Smooth muscle cell (in vitro differentiated cells): Measurements from ENCODE around the gene RHOBTB3. TPM values are rescaled to one million over a fixed set of nuclear protein-coding genes. Genes with fewer than 3 reads are reported as not detected.

Experiments used
- DNase-seq: peaks from one replicate; lab custom pipeline; 2025; ENCODE audit not compliant: unreplicated experiment; lab: John Stamatoyannopoulos, UW
- H2AFZ ChIP-seq: fragments of 200-600 bp; sonication (generic); 2 replicates; pipeline ENCODE4 v1.6.0; 2016; ENCODE audit warnings: antibody characterized with exemption, low read depth, mild to moderate bottlenecking
- H3F3A ChIP-seq: fragments of 200-600 bp; sonication (generic); 2 replicates; pipeline ENCODE4 v1.6.0; 2017; ENCODE audit warnings: antibody characterized with exemption, low read depth
- H3K27ac ChIP-seq: fragments of 200-600 bp; sonication (generic); 2 replicates; pipeline ENCODE4 v1.5.1; 2016; ENCODE audit warnings: low read depth, mild to moderate bottlenecking
- H3K27me3 ChIP-seq: fragments of 200-600 bp; sonication (generic); 2 replicates; pipeline ENCODE4 v1.6.1; 2016; ENCODE audit warnings: low read depth, mild to moderate bottlenecking
- H3K36me3 ChIP-seq: fragments of 200-600 bp; sonication (generic); 2 replicates; pipeline ENCODE4 v1.5.1; 2016; ENCODE audit warnings: low read depth
- H3K4me1 ChIP-seq: fragments of 200-600 bp; sonication (generic); 2 replicates; pipeline ENCODE4 v1.5.1; 2016; ENCODE audit warnings: low read depth
- H3K4me2 ChIP-seq: fragments of 200-600 bp; sonication (generic); 2 replicates; pipeline ENCODE4 v1.6.0; 2016; ENCODE audit warnings: mild to moderate bottlenecking
- H3K4me3 ChIP-seq: fragments of 200-600 bp; sonication (generic); 2 replicates; pipeline ENCODE4 v1.5.1; 2016; ENCODE audit warnings: mild to moderate bottlenecking
- H3K79me2 ChIP-seq: fragments of 200-600 bp; sonication (generic); 2 replicates; pipeline ENCODE4 v1.6.0; 2016; ENCODE audit warnings: low read depth, mild to moderate bottlenecking
- H3K9ac ChIP-seq: fragments of 200-600 bp; sonication (generic); 2 replicates; pipeline ENCODE4 v1.6.0; 2016; ENCODE audit warnings: low read depth
- H3K9me3 ChIP-seq: fragments of 200-600 bp; sonication (generic); replicated peaks from 2 replicates; pipeline ENCODE4 v1.5.1; 2016; ENCODE audit warnings: low read depth
- H4K20me1 ChIP-seq: fragments of 200-600 bp; sonication (generic); 2 replicates; pipeline ENCODE4 v1.6.0; 2016; ENCODE audit warnings: low read depth
- CTCF ChIP-seq: fragments of 200-600 bp; sonication (generic); IDR thresholded peaks from 2 replicates; pipeline ENCODE4 v1.5.1; 2017; ENCODE audit warnings: borderline replicate concordance, mild to moderate bottlenecking, antibody characterized with exemption; ENCODE audit not compliant: insufficient read depth, poor library complexity, severe bottlenecking
- WGBS: methylation state at CpG from one replicate; pipeline ENCODE4 v1.1.7; 2016; ENCODE audit warnings: low lambda C conversion rate; 5-methylcytosine and 5-hydroxymethylcytosine counted together
- polyA plus RNA-seq: library from polyadenylated mRNA; unstranded; fragments of >200 nt; fragmentation: Nextera tagmentation; extraction: Ambion mirVana; gene quantifications from 2 replicates; pipeline ENCODE4 v1.2.1, GENCODE V29; 2016
- total RNA-seq: library from RNA; depleted of rRNA; stranded (reverse); fragments of >200 nt; gene quantifications from 2 replicates; pipeline ENCODE4 v1.2.3, GENCODE V29; 2014

The RHOBTB3 gene
- total and polyA plus RNA-seq, 2 experiments from 2014 or later = 127 to 213 TPM

DNA sequence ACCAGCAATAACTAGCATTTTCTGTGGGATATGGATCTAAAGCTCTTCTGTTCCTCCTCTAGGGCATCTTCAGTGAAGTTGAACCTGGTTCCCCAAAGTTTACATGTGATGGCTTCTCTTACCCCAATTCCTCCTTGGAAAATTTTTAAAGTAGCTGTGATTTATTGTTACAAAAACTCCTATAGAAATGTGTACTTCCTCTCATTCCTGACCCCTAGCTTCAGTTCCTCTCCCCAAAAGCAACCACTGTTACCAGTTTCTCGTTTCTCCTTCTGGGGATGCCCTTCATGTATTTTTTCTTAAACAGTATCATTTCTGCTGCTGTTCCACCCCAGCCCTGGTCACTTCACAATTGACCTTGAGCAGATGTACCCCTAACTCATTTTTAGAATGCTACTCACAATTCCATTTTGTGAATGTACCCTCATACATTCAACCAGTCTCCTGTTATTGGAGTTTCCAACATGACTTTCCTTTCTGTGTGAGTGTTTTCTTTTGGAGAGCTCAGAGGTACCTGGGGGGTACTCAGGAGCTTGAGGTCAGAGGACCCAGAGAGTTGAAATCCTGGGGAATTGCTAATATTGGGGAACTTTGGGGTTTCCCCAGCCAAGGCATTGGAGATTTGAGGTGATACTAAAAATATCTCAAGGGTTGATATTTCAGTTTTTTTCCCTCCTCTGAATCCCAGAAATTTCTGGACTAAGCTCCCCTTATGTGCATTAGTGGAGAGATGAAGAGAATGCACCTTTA, 110.0 kb downstream of the RHOBTB3 start:
- Histone ChIP-seq H3K27ac (no peak overlapping the region), H3K4me3 (no peak overlapping the region), H3K27me3 (no peaks in the 10 kb centered on the region), H2AFZ (no peak overlapping the region), H3K79me2 (no peaks in the 10 kb centered on the region), H3K4me1 (no peaks in the 10 kb centered on the region), H3K4me2 (no peak overlapping the region), H4K20me1 (no peaks in the 10 kb centered on the region), H3F3A (no peaks in the 10 kb centered on the region), H3K9me3 (no peaks in the 10 kb centered on the region), H3K36me3 (no peaks in the 10 kb centered on the region), H3K9ac (no peak overlapping the region)
- 90% methylated on average over 1 of the region's 1 CpG for WGBS
- no peak for TF ChIP-seq CTCF
- DNase-seq = no peak

DNA sequence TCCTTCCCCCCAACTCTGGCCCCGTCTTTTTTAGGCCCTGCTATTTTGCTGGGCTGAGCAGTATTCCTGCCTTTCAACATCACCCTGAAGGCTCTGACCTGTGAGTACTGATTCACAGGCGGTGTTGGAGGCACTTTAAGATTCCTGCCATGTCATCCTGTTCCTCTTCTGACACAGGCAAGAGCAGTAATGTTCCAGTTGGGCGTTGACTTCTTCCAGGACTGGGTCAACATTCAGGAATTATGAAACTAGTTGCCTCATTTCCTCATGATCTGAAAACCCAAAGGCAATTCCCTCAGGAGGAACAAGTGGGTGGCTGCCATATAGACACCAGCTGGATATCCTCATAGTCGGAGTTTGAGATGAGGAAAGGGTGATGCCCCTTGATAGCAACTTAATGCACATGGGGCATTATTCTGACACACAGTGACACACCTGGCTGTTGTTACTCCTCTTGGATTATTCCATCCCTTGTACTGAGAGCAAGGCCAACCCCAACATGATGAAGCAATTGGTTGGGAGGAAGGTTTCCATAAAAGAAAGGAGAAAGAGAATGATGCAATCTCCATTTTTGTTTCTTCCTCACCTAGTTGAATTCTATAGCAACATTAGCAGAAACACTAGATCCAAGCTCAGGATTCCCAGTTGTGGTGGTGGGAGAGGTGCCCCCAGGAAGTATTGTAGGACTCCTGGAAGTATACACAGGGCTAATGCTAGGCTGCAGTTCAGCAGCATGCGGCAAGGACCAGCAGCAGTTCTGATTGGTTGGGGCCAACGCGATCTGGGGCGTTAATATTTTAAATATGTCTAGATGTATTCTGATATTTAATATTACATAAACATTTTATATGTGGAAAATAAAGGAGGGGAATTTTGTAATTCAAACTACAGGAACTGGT, 111.0 kb downstream of the RHOBTB3 start:
- no peak for DNase-seq
- H3K9me3 ChIP-seq = no peaks in the 10 kb centered on the region
- no peak overlapping the region for H2AFZ ChIP-seq
- H3K4me1 ChIP-seq = no peaks in the 10 kb centered on the region
- no peaks in the 10 kb centered on the region for H3K79me2 ChIP-seq
- no peak overlapping the region for H3K4me2 ChIP-seq
- TF ChIP-seq CTCF = no peak
- no peaks in the 10 kb centered on the region for H3F3A ChIP-seq
- H3K36me3 ChIP-seq = no peaks in the 10 kb centered on the region
- no peak overlapping the region for H3K9ac ChIP-seq
- WGBS = 96% methylated on average over 8 of the region's 8 CpGs
- no peaks in the 10 kb centered on the region for H4K20me1 ChIP-seq
- no peaks in the 10 kb centered on the region for H3K27me3 ChIP-seq
- H3K27ac ChIP-seq = no peak overlapping the region
- no peak overlapping the region for H3K4me3 ChIP-seq

- no peaks in the 10 kb centered on the region for H3K4me1 ChIP-seq
- no peak overlapping the region for H3K4me3 ChIP-seq
- no peaks in the 10 kb centered on the region for H3K36me3 ChIP-seq
- no peaks in the 10 kb centered on the region for H3K79me2 ChIP-seq
- no peak for DNase-seq
- no peaks in the 10 kb centered on the region for H3K27me3 ChIP-seq
- H3K27ac ChIP-seq = peak overlapping the region; percentile 44
- H4K20me1 ChIP-seq = no peaks in the 10 kb centered on the region
- peak; percentile 12 for TF ChIP-seq CTCF
- peak overlapping the region; percentile 40 for H3K4me2 ChIP-seq
- H3K9ac ChIP-seq = no peak overlapping the region
- no peaks in the 10 kb centered on the region for H3K9me3 ChIP-seq
- WGBS = 44% methylated on average over 11 of the region's 11 CpGs
- H3F3A ChIP-seq = no peaks in the 10 kb centered on the region
- H2AFZ ChIP-seq = peak overlapping the region; percentile 85
Measured at GRCh38 chr5:95842854-95843544, 111.9 kb downstream of the RHOBTB3 start.
